Measurements from ENCODE around the gene ZC3H13. TPM values are rescaled to one million over a fixed set of nuclear protein-coding genes. Genes with fewer than 3 reads are reported as not detected.

The ZC3H13 gene
- total and polyA plus RNA-seq, 7 experiments from 2014 or later, result 34.4 to 67.0 (median 46.2) TPM

Other genes starting within 250 kb of the ZC3H13 start
- gene SIAH3, start 201.0 kb downstream of the ZC3H13 start, total RNA-seq, result 1 to 10 TPM in 2 of 5 experiments, under 1 TPM in 3; 0.15 to 2.6 (median 0.61) TPM
- gene SIAH3, start 201.0 kb downstream of the ZC3H13 start, polyA plus RNA-seq, result under 1 TPM; 0.13 to 0.17 TPM
- not detected for gene CPB2, start 52.3 kb upstream of the ZC3H13 start, total RNA-seq
- gene CPB2, start 52.3 kb upstream of the ZC3H13 start, polyA plus RNA-seq, result not detected
- 100 to 1,000 TPM; 293 to 989 (median 355) TPM for gene LCP1, start 129.4 kb upstream of the ZC3H13 start, total RNA-seq
- 100 to 1,000 TPM; 764 to 902 TPM for gene LCP1, start 129.4 kb upstream of the ZC3H13 start, polyA plus RNA-seq
- gene LRRC63, start 159.2 kb upstream of the ZC3H13 start, total RNA-seq, result under 1 TPM; 0.19 to 0.80 (median 0.49) TPM
- under 1 TPM in 1 of 2 donors, not detected in 1; 0.31 TPM for gene LRRC63, start 159.2 kb upstream of the ZC3H13 start, polyA plus RNA-seq

Measured in naive thymus-derived CD4-positive, alpha-beta T cell (primary cell).